GM06990 (cell line): Measurements from ENCODE around the gene FNBP1.
"Not testable (repeated sequence)": the region's sequence is repeated elsewhere in the genome, so short reads cannot be mapped to it uniquely, and the experiment has no call there.

Source experiments
- DNase-seq: peaks from one replicate; pipeline ENCODE4 v3.0.0-alpha.2; 2011; ENCODE audit not compliant: insufficient read length; ENCODE audit errors: extremely low read depth
- H3K27me3 ChIP-seq: replicated peaks from 2 replicates; pipeline ENCODE4 v1.6.0; 2011; ENCODE audit warnings: low read length; ENCODE audit not compliant: control insufficient read depth, insufficient read depth
- H3K36me3 ChIP-seq: 2 replicates; pipeline ENCODE4 v1.5.1; 2011; ENCODE audit warnings: low read length; ENCODE audit not compliant: control insufficient read depth, insufficient read depth
- H3K4me3 ChIP-seq: replicated peaks from 2 replicates; pipeline ENCODE4 v1.5.1; 2011; ENCODE audit warnings: low read depth, mild to moderate bottlenecking, control low read depth, low read length
- TF ChIP-seq, protein P1 (sequence below): IDR thresholded peaks from 2 replicates; pipeline ENCODE4 v1.5.1; 2011; ENCODE audit warnings: low read length, control low read depth, mild to moderate bottlenecking, inconsistent platforms; ENCODE audit not compliant: insufficient read depth, poor library complexity, severe bottlenecking

Gene FNBP1

DNA sequence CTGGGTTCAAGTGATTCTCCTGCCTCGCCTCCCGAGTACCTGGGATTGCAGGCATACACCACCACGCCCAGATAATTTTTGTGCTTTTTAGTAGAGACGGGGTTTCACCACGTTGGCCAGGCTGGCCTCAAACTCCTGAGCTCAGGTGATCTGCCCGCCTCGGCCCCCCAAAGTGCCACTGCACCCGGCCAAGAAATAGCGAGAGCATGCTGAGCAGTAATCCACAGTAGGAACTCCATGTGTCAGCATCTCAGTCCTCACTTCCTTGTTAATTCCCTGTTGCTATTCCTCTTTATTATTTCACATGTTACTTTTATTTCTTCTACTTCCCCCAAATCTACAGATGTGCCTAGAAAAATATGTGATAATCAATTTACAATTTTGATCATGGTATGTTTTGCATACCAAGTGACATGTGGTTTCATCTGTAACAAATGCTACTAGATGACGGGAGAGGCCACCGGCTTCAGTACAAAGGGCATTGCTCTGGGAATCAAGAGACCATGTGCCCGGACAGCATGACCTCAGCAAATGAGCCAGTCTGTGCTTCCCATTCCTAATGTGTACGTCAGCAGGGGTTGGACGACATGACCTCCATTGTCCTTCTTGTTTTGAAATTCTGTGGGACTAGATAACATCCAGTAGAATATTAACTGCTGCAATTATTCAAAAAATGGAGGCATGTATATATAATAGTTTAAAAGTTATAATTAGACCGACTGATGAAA lies 61.6 kb downstream of the FNBP1 start:
- DNase-seq: no peak
- Histone ChIP-seq H3K27me3 (no peaks in the 10 kb centered on the region), H3K4me3 (no peak overlapping the region), H3K36me3 (peaks cover 16% of the 10 kb centered on the region)
- TF ChIP-seq, protein P1, sequence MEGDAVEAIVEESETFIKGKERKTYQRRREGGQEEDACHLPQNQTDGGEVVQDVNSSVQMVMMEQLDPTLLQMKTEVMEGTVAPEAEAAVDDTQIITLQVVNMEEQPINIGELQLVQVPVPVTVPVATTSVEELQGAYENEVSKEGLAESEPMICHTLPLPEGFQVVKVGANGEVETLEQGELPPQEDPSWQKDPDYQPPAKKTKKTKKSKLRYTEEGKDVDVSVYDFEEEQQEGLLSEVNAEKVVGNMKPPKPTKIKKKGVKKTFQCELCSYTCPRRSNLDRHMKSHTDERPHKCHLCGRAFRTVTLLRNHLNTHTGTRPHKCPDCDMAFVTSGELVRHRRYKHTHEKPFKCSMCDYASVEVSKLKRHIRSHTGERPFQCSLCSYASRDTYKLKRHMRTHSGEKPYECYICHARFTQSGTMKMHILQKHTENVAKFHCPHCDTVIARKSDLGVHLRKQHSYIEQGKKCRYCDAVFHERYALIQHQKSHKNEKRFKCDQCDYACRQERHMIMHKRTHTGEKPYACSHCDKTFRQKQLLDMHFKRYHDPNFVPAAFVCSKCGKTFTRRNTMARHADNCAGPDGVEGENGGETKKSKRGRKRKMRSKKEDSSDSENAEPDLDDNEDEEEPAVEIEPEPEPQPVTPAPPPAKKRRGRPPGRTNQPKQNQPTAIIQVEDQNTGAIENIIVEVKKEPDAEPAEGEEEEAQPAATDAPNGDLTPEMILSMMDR: no peak

DNA sequence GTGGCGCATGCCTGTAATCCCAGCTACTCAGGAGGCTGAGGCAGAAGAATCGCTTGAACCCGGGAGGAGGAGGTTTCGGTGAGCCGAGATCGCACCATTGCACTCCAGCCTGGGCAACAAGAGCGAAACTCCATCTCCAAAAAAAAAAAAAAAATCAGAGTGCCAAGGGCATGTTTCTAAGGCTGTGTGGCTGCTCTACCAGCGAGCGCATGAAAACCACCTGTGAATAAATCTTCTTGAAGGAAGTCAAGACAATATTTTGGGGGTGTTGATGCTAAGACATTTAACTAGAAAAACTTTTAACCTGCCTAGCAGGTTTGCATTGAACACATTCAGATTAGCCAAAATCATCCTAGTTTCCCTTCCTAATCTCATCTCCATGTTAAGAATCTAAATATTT lies 62.8 kb downstream of the FNBP1 start:
- DNase-seq, H3K4me3 ChIP-seq: not testable (repeated sequence)

DNA sequence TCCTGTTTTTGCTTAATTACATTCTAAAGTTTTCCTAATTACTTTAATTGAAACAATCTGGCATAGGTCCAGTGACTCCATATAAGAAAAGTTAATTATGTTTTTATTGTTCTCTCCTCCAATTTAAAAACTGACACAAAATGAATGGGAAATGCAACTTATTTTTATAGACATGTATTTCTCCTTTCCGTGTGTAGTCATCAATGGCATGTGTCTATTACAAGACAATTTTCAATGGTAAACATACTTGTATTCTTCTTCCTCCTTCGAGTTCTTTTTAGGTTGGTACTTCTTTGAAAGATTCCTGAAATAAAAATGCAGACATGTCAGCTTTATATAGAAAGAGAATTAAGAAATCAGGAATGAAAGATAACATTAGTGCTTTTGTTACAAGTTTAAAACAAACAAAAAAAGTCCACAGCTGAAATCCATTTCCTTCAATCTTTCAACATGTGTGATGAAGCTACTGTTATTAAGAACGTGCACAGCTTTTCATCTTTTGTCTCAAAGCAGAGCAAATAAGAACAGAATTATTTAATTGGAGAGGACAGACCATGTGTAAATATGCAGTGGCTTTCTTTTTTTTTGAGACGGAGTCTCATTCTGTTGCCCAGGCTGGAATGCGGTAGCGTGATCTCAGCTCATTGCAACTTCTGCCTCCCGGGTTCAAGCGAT lies 63.8 kb downstream of the FNBP1 start:
- no peaks in the 10 kb centered on the region for H3K27me3 ChIP-seq
- DNase-seq: no peak
- peaks cover 15% of the 10 kb centered on the region for H3K36me3 ChIP-seq
- no peak overlapping the region for H3K4me3 ChIP-seq
- TF ChIP-seq, protein P1: no peak

More for the DNA sequence above, 62.8 kb downstream of the FNBP1 start:
- peaks cover 21% of the 10 kb centered on the region for H3K36me3 ChIP-seq
- not testable (repeated sequence) for H3K27me3 ChIP-seq

DNA sequence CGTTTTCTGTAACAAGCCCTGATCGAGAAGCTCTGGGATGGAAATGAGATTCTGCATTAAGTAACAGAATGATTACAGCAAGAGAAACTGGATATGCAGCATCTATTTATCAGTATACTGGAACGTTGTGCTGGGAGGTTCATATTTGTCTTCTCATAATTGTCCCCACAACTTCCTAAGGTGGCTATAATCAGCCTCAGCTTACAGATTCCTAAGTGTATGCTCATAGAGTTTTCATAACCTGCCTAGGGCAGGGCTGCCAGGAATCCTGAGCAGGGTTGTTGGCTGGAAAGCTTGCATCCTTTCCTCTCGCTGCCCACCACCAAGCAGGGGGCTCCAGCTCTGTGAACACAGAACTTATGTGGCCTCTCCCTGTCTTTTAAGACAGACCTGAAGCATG lies 70.2 kb downstream of the FNBP1 start:
- DNase-seq: no peak
- TF ChIP-seq, protein P1: no peak
- Histone ChIP-seq H3K27me3 (no peaks in the 10 kb centered on the region), H3K4me3 (no peak overlapping the region), H3K36me3 (peaks cover 24% of the 10 kb centered on the region)

DNA sequence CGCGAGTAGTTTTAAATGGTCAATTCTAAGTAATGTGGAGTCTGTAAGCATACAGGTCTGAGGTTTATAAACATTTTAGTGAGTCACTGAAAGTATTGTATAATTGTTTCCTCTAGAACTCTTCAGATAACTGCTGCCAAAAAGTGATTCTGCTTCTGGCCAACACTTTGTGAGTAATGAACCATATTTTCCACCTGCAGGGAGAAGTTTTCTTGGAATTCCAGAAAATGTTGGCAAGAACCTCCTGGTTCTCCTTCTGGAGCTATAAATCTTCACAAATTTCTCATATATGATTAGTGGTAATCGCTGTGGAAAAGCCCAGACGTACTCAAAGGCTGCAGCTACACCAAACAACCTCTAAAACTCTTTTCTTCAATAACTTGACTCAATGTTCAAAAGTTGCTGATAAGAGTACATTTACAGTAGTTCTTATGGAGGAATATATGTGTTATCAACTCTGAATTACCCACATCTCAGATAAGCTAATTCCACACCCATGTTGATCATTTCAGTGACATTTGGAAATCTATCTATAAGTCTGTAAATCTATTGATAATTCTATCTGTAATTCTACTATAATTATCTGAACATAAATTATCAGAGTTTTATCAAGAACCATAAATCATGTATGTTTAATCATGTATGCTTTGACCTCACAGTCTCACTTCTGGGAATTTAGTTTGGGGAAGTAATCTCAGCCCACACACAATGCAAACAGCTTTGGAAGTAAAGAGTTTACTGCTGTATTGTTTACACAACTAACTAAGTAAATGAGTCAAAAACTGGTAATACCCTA lies 74.1 kb downstream of the FNBP1 start:
- H3K27me3 ChIP-seq: no peaks in the 10 kb centered on the region
- DNase-seq: no peak
- no peak overlapping the region for H3K4me3 ChIP-seq
- TF ChIP-seq, protein P1: no peak
- H3K36me3 ChIP-seq: peaks cover 30% of the 10 kb centered on the region
